IPS-15b (cell line): ENCODE results near the gene ZNF786.
"Not testable (repeated sequence)": the region's sequence is repeated elsewhere in the genome, so short reads cannot be mapped to it uniquely, and the experiment has no call there.

Experiments
- H3K27me3 ChIP-seq: one replicate; pipeline ENCODE4 v1.6.1; 2013; ENCODE audit warnings: low read length; ENCODE audit not compliant: control insufficient read depth, insufficient read depth
- H3K36me3 ChIP-seq: one replicate; pipeline ENCODE4 v1.6.1; 2013; ENCODE audit warnings: low read length; ENCODE audit not compliant: control insufficient read depth, insufficient read depth
- H3K4me1 ChIP-seq: one replicate; pipeline ENCODE4 v1.6.1; 2013; ENCODE audit warnings: mild to moderate bottlenecking, low read length; ENCODE audit not compliant: control insufficient read depth, insufficient read depth
- H3K4me3 ChIP-seq: one replicate; pipeline ENCODE4 v1.5.1; 2013; ENCODE audit warnings: low read depth, low read length
- H3K9ac ChIP-seq: one replicate; pipeline ENCODE4 v1.6.1; 2013; ENCODE audit warnings: low read depth, mild to moderate bottlenecking, low read length
- H3K9me3 ChIP-seq: one replicate; pipeline ENCODE4 v1.6.1; 2013; ENCODE audit warnings: mild to moderate bottlenecking, low read length; ENCODE audit not compliant: control insufficient read depth, insufficient read depth

Gene ZNF786

GRCh38 chr7:149050941-149051340, 39.6 kb downstream of the ZNF786 start:
- H3K36me3 ChIP-seq: no peaks in the 10 kb centered on the region
- H3K4me3 ChIP-seq: no peak overlapping the region
- H3K4me1 ChIP-seq: no peaks in the 10 kb centered on the region
- no peaks in the 10 kb centered on the region for H3K27me3 ChIP-seq
- no peak overlapping the region for H3K9ac ChIP-seq
- no peaks in the 10 kb centered on the region for H3K9me3 ChIP-seq

GRCh38 chr7:149048805-149049204, 41.7 kb downstream of the ZNF786 start:
- H3K9ac ChIP-seq: no peak overlapping the region
- no peak overlapping the region for H3K4me3 ChIP-seq
- H3K36me3 ChIP-seq: no peaks in the 10 kb centered on the region
- no peaks in the 10 kb centered on the region for H3K27me3 ChIP-seq
- H3K9me3 ChIP-seq: no peaks in the 10 kb centered on the region
- no peaks in the 10 kb centered on the region for H3K4me1 ChIP-seq

- no peaks in the 10 kb centered on the region for H3K27me3 ChIP-seq
- no peaks in the 10 kb centered on the region for H3K36me3 ChIP-seq
- H3K4me1 ChIP-seq: no peaks in the 10 kb centered on the region
- no peak overlapping the region for H3K4me3 ChIP-seq
- no peaks in the 10 kb centered on the region for H3K9me3 ChIP-seq
- H3K9ac ChIP-seq: no peak overlapping the region
Observed at GRCh38 chr7:149046416-149046815, 44.1 kb downstream of the ZNF786 start.

DNA sequence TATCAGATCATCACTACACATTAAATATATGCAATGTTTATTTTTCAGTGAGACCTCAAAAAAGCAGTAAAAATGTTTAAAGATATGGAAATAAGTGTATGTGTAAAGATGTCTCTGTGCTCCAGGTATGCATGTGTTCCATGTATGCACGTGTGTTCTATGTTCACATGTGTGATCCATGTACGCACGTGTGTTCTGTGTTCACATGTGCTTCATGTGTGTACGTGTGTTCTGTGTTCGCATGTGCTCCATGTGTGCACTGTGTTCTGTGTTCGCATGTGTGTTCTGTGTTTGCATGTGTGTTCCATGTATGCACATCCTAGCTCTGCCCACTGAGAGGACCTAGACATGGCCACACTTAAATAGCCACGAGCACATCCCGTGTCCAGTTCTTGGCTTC, 46.6 kb downstream of the ZNF786 start:
- H3K4me1 ChIP-seq: no peaks in the 10 kb centered on the region
- no peaks in the 10 kb centered on the region for H3K9me3 ChIP-seq
- H3K36me3 ChIP-seq: no peaks in the 10 kb centered on the region
- no peak overlapping the region for H3K4me3 ChIP-seq
- no peaks in the 10 kb centered on the region for H3K27me3 ChIP-seq
- no peak overlapping the region for H3K9ac ChIP-seq

- H3K9me3 ChIP-seq: no peaks in the 10 kb centered on the region
- H3K27me3 ChIP-seq: no peaks in the 10 kb centered on the region
- H3K36me3 ChIP-seq: no peaks in the 10 kb centered on the region
- no peak overlapping the region for H3K9ac ChIP-seq
- H3K4me1 ChIP-seq: no peaks in the 10 kb centered on the region
- no peak overlapping the region for H3K4me3 ChIP-seq
Observed at GRCh38 chr7:149041350-149041749, 49.2 kb downstream of the ZNF786 start.

DNA sequence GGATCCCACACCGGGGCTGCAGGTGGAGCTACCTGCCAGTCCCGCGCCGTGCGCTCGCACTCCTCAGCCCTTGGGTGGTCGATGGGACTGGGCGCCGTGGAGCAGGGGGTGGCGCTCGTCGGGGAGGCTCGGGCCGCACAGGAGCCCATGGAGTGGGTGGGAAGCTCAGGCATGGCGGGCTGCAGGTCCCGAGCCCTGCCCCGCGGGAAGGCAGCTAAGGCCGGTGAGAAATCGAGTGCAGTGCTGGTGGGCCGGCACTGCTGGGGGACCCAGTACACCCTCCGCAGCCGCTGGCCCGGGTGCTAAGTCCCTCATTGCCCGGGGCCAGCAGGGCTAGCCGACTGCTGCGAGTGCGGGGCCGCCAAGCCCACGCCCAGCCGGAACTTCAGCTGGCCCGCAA, 51.9 kb downstream of the ZNF786 start:
- H3K4me1 ChIP-seq, H3K9me3 ChIP-seq, H3K9ac ChIP-seq: not testable (repeated sequence)

DNA sequence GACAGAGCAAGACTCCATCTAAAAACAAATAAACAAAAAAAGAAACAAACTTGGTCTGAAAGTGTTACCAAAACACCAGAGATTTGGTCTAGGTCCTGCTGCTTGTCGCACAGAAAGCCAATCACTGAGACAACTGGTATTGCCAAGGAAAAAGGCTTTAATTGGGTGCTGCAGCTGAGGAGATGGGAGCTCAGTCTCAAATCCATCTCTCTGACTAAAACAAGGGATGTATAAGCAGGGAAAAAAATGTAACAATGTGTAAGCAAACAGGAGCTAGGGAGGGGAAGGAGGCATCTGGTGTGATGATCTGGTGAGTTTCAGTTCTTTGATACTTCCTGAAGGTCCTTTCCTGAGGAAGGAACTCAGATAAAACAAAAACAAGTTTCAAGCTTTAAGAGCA, 53.8 kb downstream of the ZNF786 start:
- Histone ChIP-seq H3K4me1 (no peaks in the 10 kb centered on the region), H3K9me3 (no peaks in the 10 kb centered on the region), H3K27me3 (no peaks in the 10 kb centered on the region), H3K9ac (no peak overlapping the region), H3K36me3 (no peaks in the 10 kb centered on the region), H3K4me3 (no peak overlapping the region)

More for the DNA sequence above, 51.9 kb downstream of the ZNF786 start:
- not testable (repeated sequence) for H3K36me3 ChIP-seq, H3K27me3 ChIP-seq, H3K4me3 ChIP-seq

DNA sequence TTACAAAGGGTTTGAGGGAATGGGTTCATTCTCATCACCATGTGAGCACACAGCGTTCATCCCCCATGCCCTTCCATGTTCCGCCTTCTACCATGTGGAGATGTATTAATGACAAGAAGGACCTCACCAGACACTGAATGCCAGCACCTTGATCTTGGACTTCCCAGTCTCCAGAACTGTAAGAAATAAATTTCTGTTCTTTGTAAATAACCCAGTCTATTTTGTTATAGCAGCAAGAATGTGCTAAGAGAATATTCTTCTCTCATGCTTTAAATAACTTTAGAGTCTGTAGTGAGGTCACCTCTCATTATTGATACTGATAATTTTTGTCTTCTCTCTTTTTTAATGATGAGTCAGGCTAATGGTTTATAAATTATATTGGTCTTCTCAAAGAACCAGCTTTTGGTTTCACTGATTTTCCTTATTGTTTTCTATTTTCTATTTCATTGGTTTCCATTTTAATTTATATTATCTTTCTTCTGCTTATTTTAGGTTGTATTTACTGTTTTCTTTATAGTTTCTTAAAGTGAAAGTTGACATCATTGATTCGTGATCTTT, 59.1 kb downstream of the ZNF786 start:
- Histone ChIP-seq H3K36me3 (no peaks in the 10 kb centered on the region), H3K9me3 (no peaks in the 10 kb centered on the region), H3K4me1 (no peaks in the 10 kb centered on the region), H3K4me3 (no peak overlapping the region), H3K27me3 (peaks cover 2% of the 10 kb centered on the region), H3K9ac (no peak overlapping the region)

DNA sequence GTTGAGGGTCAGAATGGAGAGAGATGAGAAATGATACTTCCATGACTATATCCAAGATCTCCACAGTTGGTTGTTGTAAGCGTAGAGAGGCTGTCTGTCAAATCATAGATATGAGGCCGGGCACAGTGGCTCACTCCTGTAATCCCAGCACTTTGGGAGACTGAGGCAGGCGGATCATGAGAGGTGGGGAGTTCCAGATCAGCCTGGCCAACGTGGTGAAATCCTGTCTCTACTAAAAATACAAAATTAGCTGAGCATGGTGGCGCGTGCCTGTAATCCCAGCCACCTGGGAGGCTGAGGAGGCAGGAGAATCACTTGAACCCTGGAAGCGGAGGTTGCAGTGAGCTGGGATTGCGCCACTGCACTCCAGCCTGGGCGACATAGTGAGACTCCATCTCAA, 60.1 kb downstream of the ZNF786 start:
- H3K4me1 ChIP-seq, H3K4me3 ChIP-seq, H3K27me3 ChIP-seq, H3K36me3 ChIP-seq, H3K9me3 ChIP-seq, H3K9ac ChIP-seq: not testable (repeated sequence)

DNA sequence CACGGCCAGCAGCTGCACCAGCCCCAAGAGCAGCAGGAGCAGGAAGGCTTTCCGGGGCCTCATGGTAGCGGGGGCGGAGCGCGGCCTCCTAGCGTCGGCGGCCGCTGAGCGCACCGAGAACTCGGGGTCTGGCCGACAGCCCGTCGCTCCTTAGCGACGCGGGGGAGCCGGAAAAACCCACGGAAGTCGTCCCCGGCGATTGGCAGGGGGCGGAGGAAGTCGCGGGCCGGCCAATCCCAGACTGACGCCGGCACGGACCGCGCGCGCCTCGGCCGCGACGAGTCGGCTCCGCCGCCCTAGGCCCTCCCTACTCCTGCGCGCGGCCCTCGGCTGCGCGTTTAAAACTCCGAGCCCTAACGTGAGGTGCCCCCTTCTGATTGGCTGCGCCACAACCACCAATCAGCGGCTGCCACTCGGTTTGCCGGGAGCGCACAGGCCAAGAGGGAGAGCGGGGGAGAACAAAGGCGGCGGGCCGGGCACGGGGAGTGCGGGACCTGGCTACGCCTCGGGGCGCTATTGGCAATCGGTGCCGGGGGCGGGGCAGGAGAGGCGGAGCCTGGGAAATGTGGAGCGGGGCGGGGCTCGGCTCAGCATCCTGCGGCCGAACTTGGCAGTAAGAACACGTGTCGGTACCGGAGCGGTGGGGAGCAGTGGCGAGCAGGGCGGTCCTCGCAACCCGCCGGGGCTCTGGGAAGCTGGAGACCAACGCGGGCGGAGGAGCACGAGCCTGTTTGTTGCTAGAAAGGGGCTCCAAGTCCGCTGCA, 62.0 kb downstream of the ZNF786 start, which contains the start of gene PDIA4:
Gene PDIA4, minus strand, starts transcription at position 160 of the 764 bp plus-strand sequence. Its CDS starts 97 bp downstream, at position 63.
- Histone ChIP-seq H3K4me3 (peak within 1 kb of the TSS; percentile 78), H3K4me1 (peaks cover 4% of the 10 kb centered on the region), H3K9ac (peak within 1 kb of the TSS; percentile 87), H3K27me3 (peaks cover 2% of the 10 kb centered on the region), H3K36me3 (no peaks in the 10 kb centered on the region), H3K9me3 (no peaks in the 10 kb centered on the region)

DNA sequence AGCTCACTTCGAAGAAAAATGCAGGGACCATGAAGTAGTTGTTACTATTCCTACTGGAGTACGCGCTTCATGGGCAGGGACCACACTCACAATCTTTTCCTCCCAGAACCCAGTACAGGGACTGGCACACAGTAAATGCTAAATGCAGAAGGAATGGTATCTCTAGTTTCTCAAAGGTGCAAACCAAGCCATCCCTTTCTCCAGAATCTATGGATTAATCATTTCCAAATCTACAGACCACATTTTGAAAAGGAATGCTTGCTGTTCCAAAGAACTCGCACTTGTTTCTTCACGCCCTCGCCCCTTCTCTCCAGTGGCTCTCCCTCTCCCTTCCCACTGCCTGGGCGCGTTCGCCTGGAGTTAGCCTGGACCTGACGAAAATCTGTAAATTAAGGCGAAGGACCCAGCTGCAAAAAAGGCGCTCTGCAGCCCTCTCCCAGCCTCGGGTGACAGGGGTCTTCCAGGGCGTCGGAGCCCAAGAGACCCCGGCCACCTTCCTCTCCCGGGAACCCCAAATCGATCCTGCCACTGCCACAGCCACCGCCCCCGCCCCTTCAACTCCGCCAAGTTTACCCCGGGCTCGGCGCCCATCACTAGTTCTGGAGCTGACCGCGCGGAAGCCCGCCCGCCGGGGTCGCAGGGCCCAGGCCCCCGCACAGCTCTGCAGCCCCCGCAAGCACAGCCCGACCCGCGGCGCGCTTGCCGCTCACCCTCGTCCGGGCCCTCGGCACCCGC, 62.7 kb downstream of the ZNF786 start:
- Histone ChIP-seq H3K9me3 (no peaks in the 10 kb centered on the region), H3K4me1 (peaks cover 12% of the 10 kb centered on the region), H3K36me3 (no peaks in the 10 kb centered on the region), H3K4me3 (peak overlapping the region; percentile 78), H3K9ac (peak overlapping the region; percentile 85), H3K27me3 (peaks cover 2% of the 10 kb centered on the region)

- peak overlapping the region; percentile 85 for H3K9ac ChIP-seq
- no peaks in the 10 kb centered on the region for H3K36me3 ChIP-seq
- peak overlapping the region; percentile 78 for H3K4me3 ChIP-seq
- no peaks in the 10 kb centered on the region for H3K9me3 ChIP-seq
- peaks cover 2% of the 10 kb centered on the region for H3K27me3 ChIP-seq
- peaks cover 13% of the 10 kb centered on the region for H3K4me1 ChIP-seq
Observed at GRCh38 chr7:149027055-149027454, 63.5 kb downstream of the ZNF786 start.
